AG08396 (cell line): ENCODE data around the gene TBC1D30.
A peak's percentile ranks its signal among the peaks of the same experiment; 100 is the strongest.
"Not testable (repeated sequence)": the region's sequence is repeated elsewhere in the genome, so short reads cannot be mapped to it uniquely, and the experiment has no call there.

Experiments used
- DNase-seq: peaks from one replicate; pipeline ENCODE4 v3.0.0; 2012; ENCODE audit warnings: low spot score, mixed read lengths

Gene TBC1D30

DNA sequence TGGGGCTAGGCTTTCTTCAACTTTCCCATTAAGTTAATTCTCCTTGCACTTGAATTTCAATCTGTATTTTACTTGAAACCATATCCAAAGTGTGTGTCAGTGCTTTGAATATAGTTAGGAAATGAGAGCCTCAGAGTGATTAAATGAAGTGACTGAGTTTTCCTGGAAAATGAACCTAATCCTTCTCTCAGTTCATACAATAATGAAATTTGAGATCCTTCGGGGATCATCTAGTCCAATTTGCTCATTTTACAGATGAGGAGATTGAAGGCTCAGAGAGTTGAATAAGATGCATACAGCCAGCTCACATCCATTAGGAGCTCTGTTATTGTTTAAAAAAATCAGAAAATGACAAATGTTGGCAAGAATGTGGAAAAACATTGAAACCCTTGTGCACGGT lies 18.3 kb upstream of the TBC1D30 start:
- no peak for DNase-seq

- DNase-seq = no peak
These were observed 17.6 kb upstream of the TBC1D30 start for GRCh38 chr12:64806593-64807460.

DNA sequence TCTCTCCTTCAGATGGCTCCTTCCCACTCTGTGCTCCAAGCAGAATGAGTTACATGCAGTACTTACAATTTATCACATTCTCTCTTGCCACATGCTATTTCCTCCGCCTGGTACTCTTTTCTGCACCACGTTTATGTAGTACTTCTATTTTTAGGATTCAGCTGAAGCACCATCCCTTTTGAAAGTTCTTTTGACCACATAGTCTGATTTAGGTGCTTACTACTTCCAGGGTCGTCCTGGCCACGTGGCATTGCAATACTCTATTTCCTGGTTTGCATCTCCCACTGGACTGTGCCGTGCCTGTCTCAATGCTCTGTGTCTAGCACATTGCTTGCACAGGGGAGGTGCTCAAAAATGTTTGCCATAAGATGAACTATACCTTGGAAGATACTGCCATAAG lies 16.3 kb upstream of the TBC1D30 start:
- DNase-seq = no peak

DNA sequence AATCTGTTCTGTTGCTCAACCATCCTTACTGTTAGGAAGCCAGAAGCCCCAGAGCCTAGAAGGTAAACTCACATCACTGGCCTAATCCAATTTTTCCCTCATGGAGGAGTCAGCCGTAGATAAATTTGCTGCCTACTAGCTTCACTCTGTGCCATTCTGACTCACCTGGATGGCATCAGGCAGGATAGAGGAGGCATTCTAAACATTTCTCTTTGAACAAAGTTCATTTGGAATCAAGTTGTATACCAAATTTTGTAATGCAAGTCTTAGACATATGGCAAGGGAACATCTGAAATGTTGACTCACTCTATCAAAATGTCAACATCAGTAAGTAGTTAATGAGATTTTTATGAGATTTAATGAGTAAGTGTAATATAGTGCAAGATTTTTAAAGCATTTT lies 13.6 kb upstream of the TBC1D30 start:
- no peak for DNase-seq

GRCh38 chr12:64813723-64814122 lies 10.7 kb upstream of the TBC1D30 start:
- no peak for DNase-seq

DNA sequence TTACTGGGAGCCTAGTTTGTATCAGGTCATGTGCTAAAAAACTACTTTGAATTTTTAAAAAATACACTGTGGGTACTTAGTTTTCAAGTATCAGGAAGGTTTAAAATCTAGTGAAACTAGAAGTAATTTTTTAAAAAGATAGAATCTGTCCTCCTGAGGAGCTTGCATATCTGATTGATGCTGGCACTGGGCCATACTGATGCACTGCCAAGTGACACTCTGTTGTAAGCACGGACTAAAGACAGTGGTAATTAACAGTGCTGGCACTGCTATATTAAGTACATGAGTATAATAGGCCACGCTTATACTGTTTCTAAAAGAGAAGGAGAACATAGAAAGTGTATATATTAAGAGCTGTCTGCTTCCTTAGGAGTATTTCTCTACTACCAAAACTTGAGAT lies 10.0 kb upstream of the TBC1D30 start:
- DNase-seq = no peak

DNA sequence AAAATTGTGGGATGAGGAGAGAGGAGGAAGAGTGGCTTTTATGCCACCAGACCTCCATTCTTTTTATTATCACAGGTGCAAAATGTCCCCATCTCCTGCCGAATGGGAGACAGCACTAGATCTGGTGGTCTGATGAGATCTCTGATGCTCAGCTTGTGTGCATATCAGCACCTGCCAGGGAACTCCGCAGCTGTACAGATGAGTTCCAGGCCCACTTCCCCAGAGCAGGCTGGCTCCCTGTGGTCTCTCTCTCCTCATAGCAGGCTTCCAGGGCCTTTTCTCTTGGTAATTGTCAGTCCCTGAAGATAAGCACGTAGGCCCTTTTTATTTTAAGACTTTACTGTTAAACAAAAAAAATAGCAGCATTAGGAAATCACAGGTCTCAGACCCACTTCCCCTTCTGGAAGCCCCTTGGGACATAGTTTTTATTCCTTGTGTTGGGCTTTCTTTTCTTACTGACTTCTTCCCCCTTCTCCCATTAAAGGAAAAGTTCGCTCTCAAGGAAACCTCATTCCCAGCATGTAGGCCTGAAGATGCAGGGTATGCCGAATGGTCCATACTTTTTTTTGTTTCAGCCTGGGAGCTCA lies 4.5 kb upstream of the TBC1D30 start:
- DNase-seq = no peak

- DNase-seq = no peak
These were observed 3.9 kb upstream of the TBC1D30 start for GRCh38 chr12:64820593-64820992.

GRCh38 chr12:64821116-64821630 lies 3.3 kb upstream of the TBC1D30 start:
- no peak for DNase-seq

DNA sequence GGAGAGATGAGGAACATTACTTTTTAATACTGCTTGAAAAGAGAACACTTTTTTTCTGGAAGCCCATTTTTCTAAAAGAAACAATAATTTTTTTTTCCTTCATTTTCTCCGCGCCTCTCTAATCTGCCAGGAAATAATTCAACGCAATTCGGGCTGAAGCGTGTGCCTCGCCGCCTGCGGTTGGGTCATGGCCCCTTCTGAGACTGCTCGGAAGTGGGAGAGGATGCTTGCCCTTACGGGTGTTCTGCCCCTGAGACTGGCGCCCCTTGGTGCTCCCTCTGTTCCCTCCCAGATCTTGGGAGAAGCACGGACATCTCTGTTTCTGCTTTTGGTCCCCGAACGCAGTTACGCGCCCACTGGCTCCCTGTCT lies 332 bp upstream of the TBC1D30 start:
- DNase-seq = no peak

DNA sequence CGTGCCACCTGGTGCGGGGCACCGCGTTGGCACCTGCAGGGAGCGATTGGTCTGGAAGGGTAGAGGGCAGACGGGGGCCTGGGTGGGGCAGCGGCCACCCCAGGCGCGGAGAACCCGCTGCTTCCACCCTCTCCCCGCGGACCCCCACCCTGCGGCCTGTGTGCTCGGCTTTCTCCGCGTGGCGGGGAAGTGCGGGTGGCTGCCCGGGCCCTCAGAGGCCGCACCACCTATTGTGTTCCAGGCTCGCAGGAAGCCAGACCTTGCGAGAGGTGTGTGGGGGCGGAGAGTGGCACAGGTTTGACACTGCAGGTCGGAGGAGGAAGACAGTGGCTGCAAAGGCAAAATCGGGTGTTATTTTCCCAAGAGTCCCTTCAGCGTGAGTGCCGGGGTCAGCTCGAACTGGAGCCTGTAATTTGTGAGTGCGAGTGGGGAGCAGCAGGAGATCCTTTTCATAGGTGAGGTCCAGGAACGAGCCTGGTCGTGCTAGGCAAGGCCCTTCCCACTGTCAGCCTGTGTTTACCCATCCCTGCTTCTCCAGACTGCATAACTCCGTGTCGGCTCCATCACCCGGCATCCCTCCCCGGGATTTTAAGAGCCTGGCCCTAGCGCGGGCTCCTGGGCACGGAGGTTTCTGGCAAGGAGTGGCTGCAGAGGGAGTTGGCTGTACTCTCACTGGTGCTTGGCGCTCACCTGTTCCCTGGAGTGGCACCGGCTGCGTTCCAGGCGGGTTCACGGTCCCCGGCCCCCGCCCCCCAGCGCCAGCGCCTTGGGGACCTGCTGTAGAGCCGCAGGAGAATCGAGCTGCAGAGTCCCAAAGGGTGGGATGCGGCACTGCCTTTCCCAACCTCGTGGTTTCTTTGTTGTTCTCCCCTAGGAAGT lies 935 bp downstream of the TBC1D30 start:
- no peak for DNase-seq

DNA sequence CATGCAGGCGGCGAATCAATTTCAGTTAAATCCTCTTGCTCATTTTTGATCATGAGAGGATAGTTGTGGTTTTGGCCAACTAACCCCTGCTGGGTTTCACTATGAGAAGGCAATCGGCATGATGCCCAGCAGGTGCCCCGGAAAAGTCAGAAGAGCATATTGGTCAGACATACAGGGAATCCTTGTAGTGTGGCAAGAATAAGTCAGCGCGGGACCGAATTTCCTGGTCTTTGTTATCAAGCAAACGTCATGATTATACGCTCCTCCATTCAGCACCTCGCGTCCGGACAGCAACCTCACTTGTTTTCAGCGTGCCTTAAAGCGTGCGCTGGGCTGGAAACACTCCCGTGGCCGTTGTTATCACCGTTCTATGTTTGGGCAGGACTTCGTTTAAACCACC lies 1.8 kb downstream of the TBC1D30 start:
- peak; percentile 62 for DNase-seq

GRCh38 chr12:64828713-64829112 lies 4.3 kb downstream of the TBC1D30 start:
- no peak for DNase-seq

DNA sequence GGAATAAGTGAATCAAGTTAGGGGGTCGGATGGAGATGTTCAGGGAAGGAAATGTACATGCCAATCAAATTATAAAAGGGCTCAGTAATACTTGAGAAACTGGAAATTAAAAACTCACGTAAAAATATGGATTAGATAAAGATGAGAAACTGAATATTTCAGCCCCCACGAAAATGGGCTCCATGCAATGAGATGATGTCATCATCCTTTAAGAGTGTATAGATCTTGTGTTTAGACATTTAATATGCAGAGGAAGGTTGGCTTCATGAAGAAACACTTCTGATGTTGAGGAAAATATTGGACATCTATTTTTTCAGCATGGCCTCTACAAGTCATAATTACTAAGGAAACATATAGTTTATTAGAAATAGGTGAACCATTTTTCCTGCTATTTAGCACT lies 9.5 kb downstream of the TBC1D30 start:
- DNase-seq = no peak

DNA sequence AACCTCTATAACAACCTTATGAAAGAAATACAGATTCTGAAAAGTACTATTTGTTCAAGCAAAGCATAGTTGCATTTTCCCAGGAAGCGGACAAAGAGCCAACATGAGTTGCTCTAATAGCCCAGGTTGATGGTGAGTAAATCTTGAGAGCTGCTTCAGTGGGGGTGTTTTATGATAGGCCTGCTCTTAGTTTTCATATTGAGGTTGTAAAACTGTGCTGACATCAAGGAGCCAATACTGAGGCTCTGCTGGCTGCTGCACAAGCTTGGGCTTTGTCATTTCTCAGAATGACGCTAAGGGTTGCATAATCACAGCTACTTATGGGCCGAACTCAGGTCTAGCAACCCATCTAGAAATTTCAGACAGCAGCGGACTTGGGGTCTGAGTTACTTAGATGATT lies 11.5 kb downstream of the TBC1D30 start:
- DNase-seq = no peak

GRCh38 chr12:64836856-64837255 lies 12.4 kb downstream of the TBC1D30 start:
- DNase-seq = no peak

DNA sequence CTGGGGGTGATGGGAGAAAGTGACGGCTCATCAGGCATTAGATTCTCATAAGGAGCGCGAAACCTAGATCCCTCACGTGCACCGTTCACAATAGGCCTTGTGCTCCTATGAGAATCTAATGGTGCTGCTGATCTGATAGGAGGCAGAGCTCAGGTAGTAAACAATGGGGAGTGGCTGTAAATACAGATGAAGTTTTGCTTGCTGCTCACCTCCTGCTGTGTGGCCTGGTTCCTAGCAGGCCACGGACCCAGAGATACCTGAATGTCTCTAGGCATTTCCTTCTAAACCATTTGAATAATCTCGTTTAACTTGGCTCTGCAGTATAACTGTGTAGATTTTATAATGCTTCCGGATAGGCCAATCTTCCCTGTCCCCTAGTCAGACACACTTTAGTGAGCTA lies 13.0 kb downstream of the TBC1D30 start:
- DNase-seq = no peak

GRCh38 chr12:64840119-64840518 lies 15.7 kb downstream of the TBC1D30 start:
- no peak for DNase-seq

DNA sequence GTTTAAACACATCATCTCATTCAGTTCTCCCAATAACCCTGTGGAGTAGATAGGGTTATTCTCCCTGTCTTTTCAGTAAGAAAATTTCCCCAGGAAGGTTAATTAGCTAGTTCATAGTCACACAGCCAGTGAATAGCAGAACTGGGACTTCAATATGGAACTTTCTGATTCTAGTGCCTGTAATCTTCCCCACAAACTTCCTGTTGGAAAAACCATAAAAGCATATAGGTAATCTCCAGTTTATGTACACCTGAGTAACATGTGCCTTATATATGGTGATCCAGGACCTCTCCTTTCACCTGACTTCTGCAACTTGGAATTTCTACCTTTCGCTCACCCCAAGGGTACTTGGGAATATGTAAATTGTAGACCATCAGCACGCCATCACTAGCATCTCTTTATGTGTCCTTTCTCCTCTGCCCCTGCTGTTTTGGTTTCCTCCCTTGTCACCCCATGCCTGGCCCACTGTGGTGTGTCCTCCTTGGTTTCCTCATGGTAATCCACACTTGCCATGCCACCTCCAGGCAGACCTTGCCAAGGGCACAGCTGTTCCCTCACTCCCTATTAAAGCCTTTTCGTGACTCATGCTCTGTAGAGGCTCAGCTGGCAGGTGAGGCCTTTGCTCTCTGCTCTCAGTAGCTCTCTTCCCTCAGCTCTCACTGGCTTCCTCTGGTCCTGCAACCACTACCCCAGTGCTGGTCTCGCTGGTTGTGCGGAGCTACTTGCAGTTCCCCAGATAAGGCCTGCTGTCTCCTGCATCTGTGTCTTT lies 16.7 kb downstream of the TBC1D30 start:
- no peak for DNase-seq

- not testable (repeated sequence) for DNase-seq
These were observed 24.0 kb downstream of the TBC1D30 start for GRCh38 chr12:64848409-64848808.

- DNase-seq = no peak
These were observed 34.6 kb downstream of the TBC1D30 start for GRCh38 chr12:64858882-64859605.
